CD14-positive monocyte (primary cell): ENCODE measurements around the gene TGM5. TPM values are rescaled to one million over a fixed set of nuclear protein-coding genes. Genes with fewer than 3 reads are reported as not detected.

Source experiments
- DNase-seq, 3 donors: peaks; one replicate each; pipeline ENCODE4 v3.0.0-alpha.2; 2011 to 2022
- H2AFZ ChIP-seq: 2 replicates; pipeline ENCODE4 v1.6.0; 2012; ENCODE audit warnings: mild to moderate bottlenecking, low read depth, low read length, inconsistent platforms; ENCODE audit not compliant: insufficient read depth, poor library complexity, severe bottlenecking
- H3K27ac ChIP-seq, 2 donors: 1 replicate in 1 of 2; 2 replicates in 1 of 2; pipeline ENCODE4 v1.5.1; 2012 to 2013; ENCODE audit warnings: low read length in 2 of 2, control low read depth in 1 of 2, inconsistent platforms in 1 of 2, low read depth in 1 of 2, mild to moderate bottlenecking in 1 of 2
- H3K27me3 ChIP-seq, 2 donors: one replicate each; pipeline versions ENCODE4 v1.6.0 to v1.6.1; 2011 to 2013; ENCODE audit warnings: low read length in 2 of 2; ENCODE audit not compliant: control insufficient read depth in 2 of 2, insufficient read depth in 2 of 2
- H3K36me3 ChIP-seq, 2 donors: replicated peaks in 1 of 2; 1 replicate in 1 of 2; 2 replicates in 1 of 2; pipeline versions ENCODE4 v1.5.1 to v1.6.1; 2012 to 2013; ENCODE audit warnings: low read length in 2 of 2, control low read depth in 1 of 2, inconsistent platforms in 1 of 2, mild to moderate bottlenecking in 1 of 2; ENCODE audit not compliant: insufficient read depth in 2 of 2, control insufficient read depth in 1 of 2
- H3K4me1 ChIP-seq, 2 donors: 1 replicate in 1 of 2; 2 replicates in 1 of 2; pipeline versions ENCODE4 v1.5.1 to v1.6.1; 2012 to 2013; ENCODE audit warnings: low read length in 2 of 2, control low read depth in 1 of 2, inconsistent platforms in 1 of 2, mild to moderate bottlenecking in 1 of 2, moderate library complexity in 1 of 2; ENCODE audit not compliant: insufficient read depth in 2 of 2, control insufficient read depth in 1 of 2
- H3K4me2 ChIP-seq: replicated peaks from 2 replicates; pipeline ENCODE3; 2012; ENCODE audit warnings: low read length, moderate library complexity, mild to moderate bottlenecking; ENCODE audit not compliant: poor library complexity, severe bottlenecking; ENCODE audit errors: extremely low read depth
- H3K4me3 ChIP-seq, 3 experiments: fragments of 200-600 bp in 1 of 3; sonication (generic) in 1 of 3; replicated peaks in 1 of 3; 1 replicate in 2 of 3; 2 replicates in 1 of 3; pipeline ENCODE4 v1.5.1; 2011 to 2013; ENCODE audit warnings: low read length in 3 of 3, mild to moderate bottlenecking in 3 of 3, control low read depth in 2 of 3, low read depth in 2 of 3, inconsistent platforms in 1 of 3, moderate library complexity in 1 of 3
- H3K79me2 ChIP-seq: 2 replicates; pipeline ENCODE4 v1.6.0; 2012; ENCODE audit warnings: mild to moderate bottlenecking, control low read depth, inconsistent platforms, low read length, moderate library complexity; ENCODE audit not compliant: insufficient read depth
- H3K9ac ChIP-seq: 2 replicates; pipeline ENCODE4 v1.6.0; 2017; ENCODE audit warnings: low read length, mild to moderate bottlenecking; ENCODE audit not compliant: insufficient read depth, poor library complexity, severe bottlenecking
- H3K9me3 ChIP-seq, 2 donors: replicated peaks in 1 of 2; 1 replicate in 1 of 2; 2 replicates in 1 of 2; pipeline versions ENCODE4 v1.5.1 to v1.6.1; 2012 to 2013; ENCODE audit warnings: low read length in 2 of 2, control low read depth in 1 of 2; ENCODE audit not compliant: control insufficient read depth in 1 of 2, insufficient read depth in 1 of 2
- H4K20me1 ChIP-seq: 2 replicates; pipeline ENCODE4 v1.6.0; 2012; ENCODE audit warnings: mild to moderate bottlenecking, low read length, control low read depth, moderate library complexity; ENCODE audit not compliant: insufficient read depth
- H3K27ac Mint-ChIP-seq, 7 donors: one replicate each; pipeline ENCODE4 v1.8.0; 2020; ENCODE audit warnings: mild to moderate bottlenecking in 7 of 7, mixed read lengths in 7 of 7, moderate library complexity in 6 of 7, inconsistent platforms in 2 of 7
- H3K27me3 Mint-ChIP-seq, 3 donors: one replicate each; pipeline ENCODE4 v1.8.0; 2021 to 2022; ENCODE audit warnings: low read depth in 3 of 3, mild to moderate bottlenecking in 3 of 3, mixed read lengths in 3 of 3, moderate library complexity in 3 of 3, inconsistent platforms in 1 of 3
- H3K36me3 Mint-ChIP-seq, 2 donors: one replicate each; pipeline ENCODE4 v1.8.0; 2020; ENCODE audit warnings: mixed read lengths in 2 of 2, inconsistent platforms in 1 of 2, mild to moderate bottlenecking in 1 of 2
- H3K4me1 Mint-ChIP-seq: one replicate; pipeline ENCODE4 v1.8.0; 2020; ENCODE audit warnings: mild to moderate bottlenecking, mixed read lengths
- H3K4me3 Mint-ChIP-seq, 2 donors: one replicate each; pipeline ENCODE4 v1.8.0; 2020; ENCODE audit warnings: mild to moderate bottlenecking in 2 of 2, mixed read lengths in 2 of 2, moderate library complexity in 1 of 2
- H3K9me3 Mint-ChIP-seq, 7 donors: one replicate each; pipeline ENCODE4 v1.8.0; 2020 to 2022; ENCODE audit warnings: mixed read lengths in 7 of 7, mild to moderate bottlenecking in 6 of 7, moderate library complexity in 6 of 7, inconsistent platforms in 2 of 7
- CTCF ChIP-seq: fragments of 200-600 bp; IDR thresholded peaks from one replicate; pipeline ENCODE4 v1.8.0; 2022; ENCODE audit warnings: antibody characterized with exemption, mild to moderate bottlenecking
- WGBS: methylation state at CpG from one replicate; pipeline ENCODE4 v1.1.5; 2013; ENCODE audit warnings: missing lambda C conversion rate; ENCODE audit not compliant: insufficient coverage; 5-methylcytosine and 5-hydroxymethylcytosine counted together
- intact Hi-C, 2 donors: fragments of 100-400 bp; cut with micrococcal nuclease; formaldehyde crosslinking; loops; one replicate each; pipeline versions ENCODE4 v1.15.0 to v1.15.1; 2023
- polyA plus RNA-seq, 3 donors: library from polyadenylated mRNA; depleted of rRNA in 1 of 3; unstranded in 2 of 3; stranded (reverse) in 1 of 3; fragments of 300-500 nt in 2 of 3; fragments of >200 nt in 1 of 3; fragmentation: Illumina TruSeq in 2 of 3; gene quantifications; 1 replicate in 2 of 3; 2 replicates in 1 of 3; pipeline ENCODE4 v1.2.3, GENCODE V29; 2012 to 2021

The TGM5 gene
- polyA plus RNA-seq, 3 donors: not detected

GRCh38 chr15:43218908-43219706 is 47.6 kb downstream of the TGM5 start:
- Histone ChIP-seq H3K9ac (no peak overlapping the region), H4K20me1 (no peaks in the 10 kb centered on the region), H3K9me3 (no peaks in the 10 kb centered on the region), H3K27me3 (no peaks in the 10 kb centered on the region), H3K4me3 (no peak overlapping the region), H3K4me2 (no peak overlapping the region), H3K27ac (no peak overlapping the region), H3K4me1 (no peaks in the 10 kb centered on the region), H2AFZ (no peak overlapping the region), H3K36me3 (no peaks in the 10 kb centered on the region), H3K79me2 (no peaks in the 10 kb centered on the region)
- no peaks in the 10 kb centered on the region for H3K36me3 Mint-ChIP-seq
- peak; percentile 24 for TF ChIP-seq CTCF
- peaks cover 0 to 8% (median 4%) of the 10 kb centered on the region in 7 donors for H3K9me3 Mint-ChIP-seq
- H3K27me3 Mint-ChIP-seq: peaks cover 5 to 9% (median 7%) of the 10 kb centered on the region in 3 donors
- H3K4me3 Mint-ChIP-seq: no peak overlapping the region
- no peak overlapping the region for H3K27ac Mint-ChIP-seq
- WGBS: 76% methylated on average over 5 of the region's 13 CpGs
- H3K4me1 Mint-ChIP-seq: no peaks in the 10 kb centered on the region
- intact Hi-C loops: no loop called here
- no peak for DNase-seq

GRCh38 chr15:43215961-43216360 is 50.8 kb downstream of the TGM5 start:
- Mint-ChIP-seq H3K36me3 (no peaks in the 10 kb centered on the region), H3K27me3 (peaks cover 1 to 8% (median 5%) of the 10 kb centered on the region in 3 donors), H3K4me1 (no peaks in the 10 kb centered on the region), H3K4me3 (no peak overlapping the region), H3K9me3 (peaks cover 0 to 6% (median 4%) of the 10 kb centered on the region in 7 donors), H3K27ac (no peak overlapping the region)
- Histone ChIP-seq H3K36me3 (no peaks in the 10 kb centered on the region), H3K4me2 (no peak overlapping the region), H3K27ac (no peak overlapping the region), H4K20me1 (no peaks in the 10 kb centered on the region), H3K79me2 (no peaks in the 10 kb centered on the region), H3K4me1 (no peaks in the 10 kb centered on the region), H2AFZ (no peak overlapping the region), H3K9ac (no peak overlapping the region), H3K27me3 (no peaks in the 10 kb centered on the region), H3K9me3 (no peaks in the 10 kb centered on the region), H3K4me3 (no peak overlapping the region)
- intact Hi-C loops: no loop called here
- DNase-seq: no peak
- WGBS: 90% methylated on average over 4 of the region's 7 CpGs
- TF ChIP-seq CTCF: no peak
